Mucosa of stomach (tissue), 1 donor: ENCODE data around the gene OR1F1.
"Not testable (repeated sequence)": the region's sequence is repeated elsewhere in the genome, so short reads cannot be mapped to it uniquely, and the experiment has no call there.

Experiments used
- H3K27me3 ChIP-seq: one replicate; pipeline ENCODE4 v1.7.0; 2013; ENCODE audit warnings: mild to moderate bottlenecking, low read length; ENCODE audit not compliant: control insufficient read depth, insufficient read depth
- H3K36me3 ChIP-seq: one replicate; pipeline ENCODE4 v1.7.0; 2013; ENCODE audit warnings: low read length; ENCODE audit not compliant: control insufficient read depth, insufficient read depth
- H3K4me1 ChIP-seq: one replicate; pipeline ENCODE4 v1.7.0; 2013; ENCODE audit warnings: mild to moderate bottlenecking, low read length; ENCODE audit not compliant: control insufficient read depth, insufficient read depth
- H3K4me3 ChIP-seq: one replicate; pipeline ENCODE4 v1.7.0; 2013; ENCODE audit warnings: low read length
- H3K9ac ChIP-seq: one replicate; pipeline ENCODE4 v1.7.0; 2013; ENCODE audit warnings: mild to moderate bottlenecking, low read length, moderate library complexity
- H3K9me3 ChIP-seq: one replicate; pipeline ENCODE4 v1.7.0; 2013; ENCODE audit warnings: mild to moderate bottlenecking, low read length, moderate library complexity; ENCODE audit not compliant: control insufficient read depth
- donor health status: Pancreatic carcinoma.

Gene OR1F1

DNA sequence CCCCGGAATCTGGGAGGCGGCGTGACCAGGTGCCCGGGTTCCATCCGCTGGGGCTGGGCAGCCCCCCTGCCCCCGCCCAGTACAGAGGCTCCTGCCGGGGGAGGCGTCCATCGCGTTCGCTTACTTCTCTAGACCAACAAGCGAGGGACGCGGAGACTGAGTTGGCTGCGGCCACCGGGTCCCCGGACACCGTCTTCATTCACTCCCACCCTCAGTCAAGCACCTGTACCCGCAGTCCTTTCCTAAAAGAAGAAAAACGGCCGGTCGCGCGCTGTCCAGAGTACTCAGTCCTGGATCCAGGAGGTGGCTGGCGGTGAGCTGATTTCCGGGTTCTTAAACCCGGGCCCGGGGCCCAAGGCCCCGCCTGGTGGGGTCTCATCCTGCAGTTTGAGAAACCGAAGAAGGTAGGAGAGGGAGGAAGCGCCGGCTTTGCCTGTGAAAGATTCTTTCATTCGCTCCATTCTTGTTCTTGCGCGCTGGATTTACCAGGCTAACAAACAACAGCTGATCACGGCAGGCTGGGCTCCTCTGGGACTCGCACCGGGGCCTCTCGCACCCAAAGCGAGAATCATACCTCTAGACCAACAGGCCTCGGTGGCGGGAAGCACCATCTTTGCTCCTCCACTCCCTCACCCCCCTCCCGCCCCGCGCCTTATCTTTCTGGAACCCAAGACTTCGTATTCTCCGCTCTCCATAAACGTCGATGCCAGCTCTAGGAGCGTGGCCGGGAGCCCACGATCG is 17.4 kb upstream of the OR1F1 start:
- Histone ChIP-seq H3K4me1 (peaks cover 22% of the 10 kb centered on the region), H3K4me3 (no peak overlapping the region), H3K27me3 (peaks cover 71% of the 10 kb centered on the region)

DNA sequence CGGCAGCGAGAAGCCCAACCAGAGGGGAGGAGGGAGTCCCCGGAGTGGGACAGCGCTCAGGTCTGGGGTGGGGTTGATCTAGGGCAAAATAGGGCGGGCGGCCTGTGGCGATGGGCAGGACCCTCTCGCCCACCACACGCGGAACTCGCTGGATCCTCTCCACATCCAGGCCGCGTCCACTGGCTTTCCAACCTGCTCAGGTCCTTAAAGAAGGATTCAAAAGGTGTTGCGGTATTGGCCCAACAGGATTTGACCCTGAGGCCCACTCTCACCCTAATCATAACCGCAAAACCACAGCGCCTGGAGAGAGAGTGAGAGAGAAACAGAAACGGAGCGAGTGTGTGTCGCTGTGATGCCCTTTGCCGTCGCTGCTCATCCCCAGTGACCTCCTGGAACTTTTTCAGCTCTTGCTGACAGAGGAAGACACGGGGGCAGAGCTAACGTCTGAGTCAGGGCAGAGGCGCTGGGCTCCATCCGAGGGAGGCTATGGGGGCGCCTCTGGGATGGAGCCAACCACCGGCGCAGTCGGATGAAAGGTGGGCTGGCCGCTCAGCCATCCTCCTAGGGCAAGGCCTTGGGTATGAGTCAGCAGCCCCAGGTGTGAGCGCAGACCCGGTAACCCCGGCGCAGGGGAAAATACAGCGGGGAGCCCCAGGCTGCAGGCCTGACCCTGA is 16.7 kb upstream of the OR1F1 start:
- H3K4me3 ChIP-seq = no peak overlapping the region
- H3K36me3 ChIP-seq = no peaks in the 10 kb centered on the region
- peaks cover 78% of the 10 kb centered on the region for H3K27me3 ChIP-seq
- H3K9ac ChIP-seq = no peak overlapping the region
- peaks cover 22% of the 10 kb centered on the region for H3K4me1 ChIP-seq
- no peaks in the 10 kb centered on the region for H3K9me3 ChIP-seq

More for the DNA sequence above, 17.4 kb upstream of the OR1F1 start:
- no peaks in the 10 kb centered on the region for H3K9me3 ChIP-seq
- H3K9ac ChIP-seq = no peak overlapping the region
- no peaks in the 10 kb centered on the region for H3K36me3 ChIP-seq

DNA sequence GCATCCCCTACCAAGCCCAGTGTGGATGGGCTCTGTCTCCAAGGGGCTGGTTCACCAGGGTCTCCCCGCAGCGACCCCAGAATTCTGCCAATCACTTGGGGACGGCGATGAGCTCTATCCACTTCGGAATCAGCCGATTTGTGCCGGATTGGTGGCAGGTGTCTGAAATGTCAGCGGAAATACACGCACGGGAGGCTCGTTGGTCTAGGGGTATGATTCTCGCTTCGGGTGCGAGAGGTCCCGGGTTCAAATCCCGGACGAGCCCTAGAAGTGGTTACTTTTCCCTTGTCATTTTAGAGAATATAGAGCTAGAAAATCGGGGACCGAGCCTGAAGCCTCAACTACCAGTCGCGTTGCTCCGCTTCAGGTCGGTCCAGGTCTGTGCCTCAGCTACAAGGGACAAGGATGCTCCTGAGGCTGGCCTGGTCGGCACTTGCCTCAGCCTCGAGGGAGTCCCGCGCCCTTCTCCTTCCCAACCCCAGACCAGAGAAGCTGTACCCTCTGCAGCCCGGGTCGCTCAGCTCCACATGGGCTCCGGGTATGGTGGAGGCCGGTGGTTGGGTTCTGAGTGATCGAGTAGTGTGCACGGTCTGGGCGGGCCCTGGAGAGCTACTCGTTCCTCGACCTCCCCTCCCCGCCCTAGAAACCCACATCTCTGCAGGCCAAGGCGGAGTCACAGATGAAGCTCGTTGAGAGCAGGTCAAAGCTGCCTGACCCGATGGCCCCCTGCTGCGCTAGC is 16.0 kb upstream of the OR1F1 start:
- Histone ChIP-seq H3K4me3 (no peak overlapping the region), H3K36me3 (no peaks in the 10 kb centered on the region), H3K9ac (no peak overlapping the region), H3K27me3 (peaks cover 83% of the 10 kb centered on the region), H3K4me1 (peaks cover 22% of the 10 kb centered on the region), H3K9me3 (no peaks in the 10 kb centered on the region)

DNA sequence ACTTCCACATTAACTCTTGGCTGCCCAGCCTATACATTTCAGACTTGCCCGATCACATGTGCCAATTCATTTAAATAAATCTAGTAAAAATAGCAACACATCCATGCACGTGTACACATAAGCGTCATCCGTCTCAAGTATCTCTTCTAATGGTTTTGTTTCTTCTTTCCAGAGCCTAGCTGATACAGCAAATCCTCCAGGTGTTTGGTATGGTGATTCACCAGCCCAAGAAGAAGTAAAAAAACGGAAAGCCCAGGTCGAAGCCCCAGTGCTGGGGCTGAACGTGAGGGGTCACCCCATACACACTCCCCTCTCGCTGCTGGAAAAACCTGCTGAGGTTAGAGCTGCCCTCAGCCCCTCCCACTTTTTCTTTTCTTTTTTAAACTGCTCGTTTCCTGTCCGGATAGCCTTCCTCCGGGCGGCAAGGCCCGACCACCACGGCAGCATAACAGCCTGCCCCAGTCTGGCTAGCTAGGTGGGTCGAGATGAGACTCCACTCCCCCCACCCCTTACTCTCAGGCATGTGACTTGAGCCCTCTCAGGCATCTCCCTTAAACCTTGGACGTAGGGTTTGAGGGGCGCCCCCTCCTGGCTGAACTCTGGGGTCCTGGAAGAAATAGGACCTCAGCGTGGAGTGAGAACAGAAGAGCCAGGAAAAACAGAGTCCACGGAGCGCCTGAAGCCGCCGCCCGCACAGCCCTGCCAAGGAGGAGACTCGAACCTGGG is 13.9 kb upstream of the OR1F1 start:
- Histone ChIP-seq H3K27me3 (peaks cover 80% of the 10 kb centered on the region), H3K9me3 (no peaks in the 10 kb centered on the region), H3K4me3 (no peak overlapping the region), H3K36me3 (no peaks in the 10 kb centered on the region), H3K4me1 (peaks cover 22% of the 10 kb centered on the region), H3K9ac (no peak overlapping the region)

DNA sequence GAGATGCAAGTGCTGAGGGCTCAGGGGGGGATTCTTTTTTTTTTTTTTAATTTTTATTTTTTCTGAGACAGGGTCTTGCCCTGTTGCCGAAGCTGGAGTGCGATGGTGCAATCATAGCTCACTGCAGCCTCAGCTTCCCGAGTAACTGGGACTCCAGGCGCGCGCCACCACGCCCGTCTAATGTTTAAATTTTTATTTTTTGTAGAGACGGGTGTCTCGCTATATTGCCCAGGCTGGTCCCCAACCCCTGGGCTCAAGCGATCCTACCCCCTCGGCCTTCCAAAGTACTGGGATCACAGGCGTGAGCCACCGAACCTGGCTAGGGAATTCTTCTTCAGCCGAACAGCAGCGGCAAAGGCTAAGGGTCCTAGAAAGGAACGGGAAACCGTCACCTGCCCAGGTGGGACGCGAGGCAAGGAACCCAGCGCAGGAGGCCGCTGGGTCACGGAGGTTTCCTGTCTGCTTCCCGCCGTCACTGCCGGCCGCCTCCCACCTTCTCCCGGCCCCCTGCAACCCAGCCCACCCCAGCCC is 13.3 kb upstream of the OR1F1 start:
- peaks cover 22% of the 10 kb centered on the region for H3K4me1 ChIP-seq
- peaks cover 83% of the 10 kb centered on the region for H3K27me3 ChIP-seq
- H3K4me3 ChIP-seq = no peak overlapping the region
- H3K9ac ChIP-seq = no peak overlapping the region
- no peaks in the 10 kb centered on the region for H3K9me3 ChIP-seq
- H3K36me3 ChIP-seq = no peaks in the 10 kb centered on the region

DNA sequence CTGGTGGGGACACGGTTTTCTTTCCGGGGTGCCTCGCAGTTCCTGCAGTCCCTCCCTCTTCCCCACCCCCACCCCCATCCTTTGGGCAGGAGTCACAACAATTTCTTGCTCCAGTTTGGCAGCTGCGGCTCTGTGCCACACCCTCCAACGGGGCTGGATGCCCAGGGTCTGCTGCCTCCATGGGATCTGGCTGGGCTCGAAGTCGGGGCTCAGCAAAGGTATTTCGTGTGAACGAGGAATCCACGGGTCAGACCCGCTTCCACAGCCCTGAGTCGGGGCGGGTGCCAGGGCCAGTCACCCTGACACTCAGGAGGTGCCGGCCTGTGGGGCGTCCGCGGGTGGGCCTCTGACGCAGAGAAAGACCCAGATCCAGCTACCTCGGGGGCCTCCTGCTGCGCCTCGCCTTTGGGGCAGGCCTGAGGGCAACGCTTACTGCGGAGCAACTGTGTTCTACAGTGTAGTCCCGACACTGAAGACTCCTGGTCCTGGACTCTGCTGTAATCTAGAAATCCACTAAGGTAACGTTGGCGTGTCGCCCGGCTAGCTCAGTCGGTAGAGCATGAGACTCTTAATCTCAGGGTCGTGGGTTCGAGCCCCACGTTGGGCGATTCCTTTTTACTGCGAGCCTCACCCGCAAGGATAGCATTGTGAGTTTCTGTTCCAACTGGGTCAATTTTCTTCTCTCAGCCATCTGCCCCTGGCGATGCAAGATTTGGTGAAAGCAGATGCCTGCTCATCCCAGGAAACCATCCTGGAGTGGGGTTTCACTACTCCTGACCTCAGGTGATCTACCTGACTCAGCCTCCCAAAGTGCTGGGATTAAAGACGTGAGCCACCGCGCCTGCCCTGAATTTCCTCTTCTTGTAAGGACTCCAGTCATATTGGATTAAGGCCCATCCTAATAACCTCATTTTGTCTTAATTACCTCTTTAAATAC is 12.6 kb upstream of the OR1F1 start:
- no peak overlapping the region for H3K9ac ChIP-seq
- peaks cover 83% of the 10 kb centered on the region for H3K27me3 ChIP-seq
- H3K9me3 ChIP-seq = no peaks in the 10 kb centered on the region
- H3K4me1 ChIP-seq = peaks cover 19% of the 10 kb centered on the region
- H3K36me3 ChIP-seq = no peaks in the 10 kb centered on the region
- no peak overlapping the region for H3K4me3 ChIP-seq

DNA sequence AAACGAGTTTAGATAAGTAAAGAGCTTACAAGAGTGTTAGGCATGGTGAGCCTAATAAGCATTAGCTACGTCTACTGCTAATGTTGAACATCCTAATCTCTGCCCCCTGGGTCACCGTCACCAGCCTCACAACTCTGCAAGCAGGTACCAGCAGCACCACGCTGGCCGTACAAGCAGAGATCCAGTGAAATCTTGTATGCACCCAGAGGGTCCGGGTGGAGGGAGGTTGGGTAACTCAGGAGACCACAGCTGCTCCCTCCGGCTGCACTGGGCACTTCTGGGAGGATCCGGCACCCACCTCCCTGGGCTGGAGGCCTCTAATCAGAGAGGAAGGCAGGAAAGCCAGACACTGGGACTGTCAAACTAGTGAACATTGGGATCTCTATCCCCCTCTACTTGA is 8.4 kb upstream of the OR1F1 start:
- Histone ChIP-seq H3K4me3 (no peak overlapping the region), H3K4me1 (peaks cover 18% of the 10 kb centered on the region), H3K9ac (no peak overlapping the region), H3K36me3 (no peaks in the 10 kb centered on the region), H3K27me3 (peaks cover 86% of the 10 kb centered on the region), H3K9me3 (no peaks in the 10 kb centered on the region)

DNA sequence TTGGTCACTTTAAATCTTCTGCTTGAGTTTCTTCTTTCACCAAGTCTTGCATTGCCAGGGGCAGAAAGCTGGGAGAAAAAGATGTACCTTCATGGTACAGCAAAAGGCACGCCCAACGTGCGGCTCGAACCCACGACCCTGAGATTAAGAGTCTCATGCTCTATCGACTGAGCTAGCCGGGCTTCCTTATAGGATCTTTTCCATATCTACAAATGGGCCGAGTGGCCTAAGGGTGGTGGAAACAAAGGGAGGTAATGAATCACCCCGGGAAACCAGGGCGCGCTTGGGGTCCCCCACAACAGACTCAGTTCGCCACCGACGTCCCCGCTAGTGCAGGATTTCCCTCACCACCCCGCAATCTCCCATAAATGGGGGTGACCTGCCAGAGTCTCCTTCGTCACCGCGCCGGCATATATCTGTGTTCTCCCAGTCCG is 7.5 kb upstream of the OR1F1 start:
- H3K9ac ChIP-seq = no peak overlapping the region
- H3K9me3 ChIP-seq = no peaks in the 10 kb centered on the region
- no peaks in the 10 kb centered on the region for H3K36me3 ChIP-seq
- no peak overlapping the region for H3K4me3 ChIP-seq
- peaks cover 14% of the 10 kb centered on the region for H3K4me1 ChIP-seq
- peaks cover 78% of the 10 kb centered on the region for H3K27me3 ChIP-seq

DNA sequence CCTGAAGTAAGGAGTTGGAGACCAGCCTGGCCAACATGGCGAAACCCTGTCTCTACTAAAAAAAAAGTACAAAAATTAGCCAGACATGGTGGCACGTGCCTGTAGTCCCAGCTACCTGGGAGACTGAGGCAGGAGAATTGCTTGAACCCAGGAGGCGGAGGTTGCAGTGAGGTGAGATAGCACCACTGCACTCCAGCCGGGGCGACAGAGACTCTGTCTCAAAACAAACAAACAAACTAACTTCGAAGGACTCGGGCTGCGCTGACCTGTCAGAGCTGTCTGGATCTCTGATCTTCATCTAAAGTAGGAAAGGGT is 5.8 kb upstream of the OR1F1 start:
- not testable (repeated sequence) for H3K9me3 ChIP-seq, H3K4me3 ChIP-seq, H3K36me3 ChIP-seq, H3K9ac ChIP-seq
- Histone ChIP-seq H3K27me3 (peaks cover 81% of the 10 kb centered on the region), H3K4me1 (peaks cover 14% of the 10 kb centered on the region)

DNA sequence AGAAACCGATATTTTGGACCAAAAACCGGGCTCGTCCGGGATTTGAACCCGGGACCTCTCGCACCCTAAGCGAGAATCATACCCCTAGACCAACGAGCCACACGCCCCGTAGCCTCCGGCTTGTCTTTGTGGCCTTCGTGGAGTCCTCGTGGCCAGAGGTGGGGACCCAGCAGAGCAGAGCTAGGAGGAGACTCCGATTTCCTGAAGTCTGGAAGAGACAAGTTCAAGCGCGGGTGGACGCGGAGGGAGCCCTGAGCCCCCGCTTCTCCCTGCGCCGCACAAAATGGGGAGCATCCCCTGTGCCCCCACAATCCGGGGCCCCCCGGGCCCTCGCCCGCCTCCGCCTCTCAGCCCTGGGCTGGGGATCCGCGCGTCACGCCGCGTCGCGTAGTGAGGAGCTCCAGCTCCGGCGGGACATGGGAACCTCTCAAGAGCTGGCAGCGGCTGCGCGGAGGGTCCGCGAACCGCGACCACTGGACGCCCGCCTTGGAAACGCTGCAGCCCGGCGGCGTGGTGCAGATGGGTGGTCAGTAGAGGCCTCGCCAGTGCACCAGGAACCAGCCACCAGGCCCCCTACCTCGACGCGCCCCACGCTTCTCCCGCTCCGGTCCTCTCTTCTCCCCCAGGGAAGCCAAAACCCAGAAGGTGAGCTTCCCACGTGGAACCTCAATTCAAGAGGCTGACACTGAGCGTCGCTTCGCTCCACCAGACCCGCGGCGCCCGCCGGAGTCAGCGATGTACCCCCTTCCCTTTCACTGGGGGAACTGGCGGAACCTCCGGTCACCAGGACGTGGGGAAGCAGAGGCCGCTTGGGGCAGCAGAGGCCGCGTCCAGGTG is 5.2 kb upstream of the OR1F1 start:
- Histone ChIP-seq H3K4me3 (no peak overlapping the region), H3K27me3 (peaks cover 87% of the 10 kb centered on the region), H3K9ac (no peak overlapping the region), H3K4me1 (peaks cover 14% of the 10 kb centered on the region), H3K9me3 (no peaks in the 10 kb centered on the region), H3K36me3 (no peaks in the 10 kb centered on the region)
